GM18517 (cell line): ENCODE results near the gene NAALADL1.
"Not testable (repeated sequence)": the region's sequence is repeated elsewhere in the genome, so short reads cannot be mapped to it uniquely, and the experiment has no call there.

ENCODE experiments used
- ATAC-seq: cut with Tn5 transposase; IDR thresholded peaks from one replicate; pipeline ENCODE4 v1.9.1; 2021; ENCODE audit warnings: mild to moderate bottlenecking, moderate library complexity; ENCODE audit not compliant: unreplicated experiment

NAALADL1 gene

GRCh38 chr11:65014726-65015227 lies 43.6 kb downstream of the NAALADL1 start:
- no peak for ATAC-seq

GRCh38 chr11:65013888-65014725 lies 44.2 kb downstream of the NAALADL1 start, which contains the start of gene ARL2:
Gene ARL2 (plus strand): TSS chr11:65014160. CDS start chr11:65014208, 48 bp downstream.
- peak; percentile 84 for ATAC-seq

- ATAC-seq: peak; percentile 58
Observed at GRCh38 chr11:65013130-65013887, 45.0 kb downstream of the NAALADL1 start.

GRCh38 chr11:65008873-65009272 lies 49.5 kb downstream of the NAALADL1 start:
- no peak for ATAC-seq

DNA sequence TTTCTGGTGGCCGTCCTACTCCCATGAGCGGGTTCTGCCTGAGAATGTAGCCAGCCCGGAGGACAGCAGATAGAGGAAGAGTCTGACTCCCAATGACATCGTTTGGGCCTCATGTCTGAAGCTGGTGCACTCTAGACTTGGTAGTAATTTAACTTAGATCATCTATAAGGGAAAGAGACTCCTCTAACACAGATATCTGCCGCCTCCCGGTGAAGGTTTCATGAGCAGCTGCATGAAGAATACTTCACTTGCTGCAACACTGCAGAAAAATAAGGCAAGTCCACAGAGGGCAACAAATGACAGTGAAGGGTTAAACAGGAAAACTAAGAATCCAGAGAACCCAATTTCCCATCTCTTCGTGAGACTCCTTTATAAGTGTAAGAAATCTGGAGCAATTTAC lies 50.3 kb downstream of the NAALADL1 start:
- ATAC-seq: no peak

DNA sequence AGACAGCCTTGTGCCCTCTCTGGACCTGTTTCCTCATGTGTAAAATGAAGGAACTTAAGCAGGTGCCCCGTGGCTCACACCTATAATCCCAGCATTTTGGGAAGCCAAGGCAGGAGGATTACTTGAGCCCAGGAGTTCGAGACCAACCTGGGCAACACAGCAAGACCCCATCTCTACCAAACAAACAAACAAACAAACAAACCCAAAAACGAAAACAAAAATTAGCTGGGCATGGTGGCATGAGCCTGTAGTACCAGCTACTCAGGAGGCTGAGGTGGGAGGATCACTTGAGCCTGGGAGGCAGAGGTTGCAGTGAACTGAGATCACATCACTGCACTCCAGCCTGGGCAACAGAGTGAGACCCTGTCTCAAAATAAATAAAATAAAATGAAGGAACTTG lies 54.4 kb downstream of the NAALADL1 start:
- not testable (repeated sequence) for ATAC-seq

DNA sequence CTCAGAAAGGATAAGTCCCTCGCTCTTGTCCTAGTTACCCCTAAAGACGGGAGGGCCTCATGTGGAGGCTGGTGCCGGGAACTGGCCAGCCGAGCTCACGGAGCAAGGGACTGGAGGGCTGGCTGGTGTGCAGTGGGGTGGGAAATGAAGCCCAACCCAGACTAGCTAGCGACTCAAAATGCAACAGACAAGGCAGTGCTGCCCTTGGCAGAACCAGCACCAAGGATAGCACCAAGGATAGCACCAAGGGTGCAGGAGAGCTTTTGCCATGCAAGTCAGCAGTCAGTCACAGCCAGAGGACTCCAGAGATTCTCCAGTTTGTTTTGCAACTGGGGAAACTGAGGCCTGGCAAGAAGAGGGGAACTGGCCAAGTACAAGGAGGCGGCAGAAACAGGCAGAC lies 55.1 kb downstream of the NAALADL1 start:
- ATAC-seq: no peak

GRCh38 chr11:65002706-65003105 lies 55.6 kb downstream of the NAALADL1 start:
- no peak for ATAC-seq

DNA sequence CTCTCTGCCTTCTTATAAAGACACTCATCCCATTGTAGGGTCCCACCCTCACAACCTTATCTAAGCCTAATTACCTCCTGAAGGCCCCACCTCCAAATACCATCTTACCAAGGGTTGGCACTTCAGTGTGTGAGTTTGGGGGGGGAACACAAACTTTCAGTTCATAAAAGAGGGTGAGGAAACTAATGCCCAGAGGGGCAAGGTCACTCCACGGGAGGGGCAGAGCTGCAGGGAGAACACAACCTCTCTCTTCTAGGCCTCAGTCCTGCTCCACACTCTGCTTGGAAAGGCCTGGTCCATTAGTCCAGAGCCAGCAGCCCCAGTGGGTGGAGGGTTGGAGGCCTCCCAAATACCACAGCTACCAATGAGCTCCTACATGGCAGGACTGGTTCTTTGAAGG lies 58.9 kb downstream of the NAALADL1 start:
- no peak for ATAC-seq

DNA sequence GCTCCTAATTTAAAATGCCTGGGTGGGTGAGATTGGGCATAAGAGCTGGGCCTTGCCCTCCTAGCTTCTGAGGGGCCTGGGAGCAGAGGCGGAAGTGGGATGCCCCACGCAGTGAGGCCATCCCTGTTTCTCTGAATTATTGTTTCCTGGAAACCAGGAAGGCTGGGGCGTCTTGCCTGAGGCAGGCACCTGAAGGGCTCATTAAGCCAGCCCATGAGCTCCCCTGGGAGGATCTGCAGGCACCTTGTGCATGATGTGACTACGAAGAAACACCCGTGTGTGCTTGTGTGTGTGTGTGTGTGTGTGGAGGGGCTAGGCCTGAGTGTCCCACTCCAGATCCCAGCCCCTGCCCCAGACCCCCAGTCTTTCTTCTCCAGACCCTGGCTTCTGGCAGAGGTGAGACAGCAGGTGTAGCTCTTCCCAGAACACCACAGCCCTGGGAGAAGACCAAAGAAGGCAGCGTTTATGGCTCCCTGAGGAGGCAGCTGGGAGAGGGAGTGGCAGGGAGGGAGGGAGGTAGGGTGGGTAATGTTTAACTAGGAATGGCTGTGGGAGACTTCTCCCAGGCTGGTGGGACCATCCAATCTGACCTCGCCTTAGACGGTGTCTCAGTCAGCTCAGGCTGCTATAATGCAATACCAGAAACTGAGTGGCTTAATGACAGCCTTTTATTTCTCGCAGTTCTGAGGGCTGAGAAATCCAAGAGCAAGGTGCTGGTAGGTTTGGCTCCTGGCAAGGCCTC lies 59.5 kb downstream of the NAALADL1 start:
- no peak for ATAC-seq

DNA sequence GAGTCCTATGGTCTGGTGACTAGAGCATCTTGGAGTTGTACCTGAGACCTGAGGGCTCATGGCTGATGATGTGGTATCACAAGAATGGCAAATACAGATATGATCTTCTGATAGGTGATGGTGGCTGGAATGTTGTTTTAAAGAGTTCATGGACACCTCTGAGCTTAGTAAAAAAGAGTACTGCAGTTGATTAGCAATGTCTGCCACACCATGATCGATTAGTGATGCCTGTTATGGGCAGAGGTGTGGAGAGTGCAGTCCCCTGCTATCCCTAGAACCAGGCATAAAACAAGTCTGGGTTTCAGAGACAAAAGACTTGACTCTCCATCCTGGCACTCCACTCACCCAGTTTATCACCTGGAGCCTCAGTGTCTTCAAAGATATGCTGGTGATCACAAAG lies 60.2 kb downstream of the NAALADL1 start:
- ATAC-seq: no peak

DNA sequence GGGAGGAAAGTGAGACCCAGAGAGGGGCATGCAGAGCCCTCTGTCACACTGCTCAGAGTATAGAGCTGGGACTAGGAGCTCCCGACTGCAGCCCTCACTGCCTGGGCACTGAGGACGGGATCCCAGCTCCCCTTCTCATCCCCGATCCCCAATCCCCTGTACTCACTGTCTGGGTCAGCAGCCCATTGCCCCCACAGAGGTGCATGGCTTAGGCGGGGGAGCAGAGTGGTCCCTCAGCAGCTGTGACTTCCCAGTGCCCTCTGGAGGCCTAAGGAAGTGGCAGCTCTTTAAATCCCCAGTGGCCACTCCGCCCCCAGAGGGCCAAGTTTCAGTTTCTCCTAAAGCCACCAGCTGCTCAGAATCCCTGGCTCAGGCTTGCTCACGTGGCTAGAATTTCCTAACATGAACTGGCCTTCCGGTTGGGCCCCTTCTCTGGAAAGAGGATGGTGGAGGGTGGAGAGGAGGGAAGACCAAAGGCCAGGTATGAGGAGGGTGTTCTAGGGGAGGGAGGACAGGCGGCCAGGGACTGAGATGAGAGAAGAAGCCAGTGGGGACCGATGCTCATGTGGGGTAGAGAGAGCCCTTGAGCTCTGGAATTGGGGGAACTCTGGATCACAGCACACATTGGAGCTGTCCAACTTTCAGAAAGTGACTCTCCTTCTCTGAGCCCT lies 61.5 kb downstream of the NAALADL1 start, which contains the start of gene BATF2:
BATF2 (minus strand) TSS at position 262 of the 671 bp plus-strand sequence; CDS start at position 205, 57 bp downstream.
- ATAC-seq: no peak

GRCh38 chr11:64996327-64996709 lies 62.0 kb downstream of the NAALADL1 start:
- no peak for ATAC-seq
